K562 (cell line): Measurements from ENCODE around the gene ADGRE3.

Source experiments
- ARID2 ChIP-seq: fragments of 450-650 bp; IDR thresholded peaks from 2 replicates; pipeline ENCODE4 v1.6.1; 2017; ENCODE audit warnings: antibody characterized with exemption, mild to moderate bottlenecking
- BDP1 ChIP-seq: IDR thresholded peaks from 3 replicates; pipeline ENCODE4 v1.6.1; 2011; ENCODE audit not compliant: insufficient read length, insufficient read depth
- CBX1 ChIP-seq: sonication (generic); IDR thresholded peaks from 2 replicates; pipeline ENCODE4 v1.6.1; 2016; ENCODE audit warnings: antibody characterized with exemption, low read depth, mild to moderate bottlenecking
- COPS2 ChIP-seq: fragments of 450-650 bp; conservative IDR thresholded peaks from 2 replicates; pipeline ENCODE4 v1.6.1; 2016; ENCODE audit warnings: mild to moderate bottlenecking, moderate library complexity
- CTCF ChIP-seq, 3 experiments: IDR thresholded peaks in 2 of 3; conservative IDR thresholded peaks in 1 of 3; 2 replicates each; pipeline ENCODE4 v1.5.1; 2011 to 2012; ENCODE audit warnings: low read length in 3 of 3, mild to moderate bottlenecking in 3 of 3, control low read depth in 2 of 3, improper control_type of control experiment in 1 of 3, inconsistent platforms in 1 of 3, low read depth in 1 of 3, mixed read lengths in 1 of 3, moderate library complexity in 1 of 3; ENCODE audit not compliant: insufficient read depth in 2 of 3
- HDAC1 ChIP-seq, 2 experiments: fragments of 450-650 bp; IDR thresholded peaks; 2 replicates each; pipeline ENCODE4 v1.6.1; 2016 to 2017; ENCODE audit warnings: inconsistent platforms in 1 of 2, mild to moderate bottlenecking in 1 of 2, moderate library complexity in 1 of 2
- HDAC6 ChIP-seq: IDR thresholded peaks from 2 replicates; pipeline ENCODE4 v1.6.1; 2012; ENCODE audit warnings: low read depth, mild to moderate bottlenecking, control low read depth, inconsistent platforms, low read length, moderate library complexity
- KLF16 ChIP-seq: IDR thresholded peaks from 2 replicates; pipeline ENCODE4 v1.6.1; 2016; ENCODE audit warnings: antibody characterized with exemption
- MEF2D ChIP-seq: conservative IDR thresholded peaks from 2 replicates; pipeline ENCODE4 v1.6.1; 2016; ENCODE audit warnings: low read depth, missing genetic modification characterization, missing compliant biosample characterization
- NCOA2 ChIP-seq, 2 experiments: fragments of 450-650 bp; IDR thresholded peaks; 2 replicates each; pipeline ENCODE4 v1.6.1; 2018; ENCODE audit warnings: mild to moderate bottlenecking in 2 of 2, moderate library complexity in 1 of 2; ENCODE audit not compliant: partially characterized antibody in 2 of 2
- POLR2AphosphoS5 ChIP-seq: IDR thresholded peaks from 2 replicates; pipeline ENCODE4 v1.6.1; 2011; ENCODE audit warnings: mild to moderate bottlenecking, low read depth, low read length, moderate library complexity; ENCODE audit not compliant: control insufficient read depth, insufficient read depth
- RCOR1 ChIP-seq, 2 experiments: IDR thresholded peaks; 2 replicates each; pipeline ENCODE4 v1.6.1; 2012; ENCODE audit warnings: low read depth in 2 of 2, low read length in 2 of 2, borderline replicate concordance in 1 of 2, improper control_type of control experiment in 1 of 2
- TCF7L2 ChIP-seq: fragments of 150-350 bp; IDR thresholded peaks from 2 replicates; pipeline ENCODE4 v1.6.1; 2016; ENCODE audit warnings: low read depth, mild to moderate bottlenecking, low read length, moderate library complexity
- ZNF384 ChIP-seq: IDR thresholded peaks from 2 replicates; pipeline ENCODE4 v1.6.1; 2012; ENCODE audit warnings: low read depth, low read length, improper control_type of control experiment

GRCh38 chr19:14672188-14672872 is 2.3 kb downstream of the ADGRE3 start:
- TF ChIP-seq CTCF (IDR thresholded peaks at IDR 0.05 in 2 of 3, conservative IDR thresholded peaks at IDR 0.05 in 1 of 3; ENCODE audit: insufficient read depth in 2 of 3, low read depth in 1 of 3, low read length in 3 of 3): no peak
- TF ChIP-seq ZNF384: no peak
- TF ChIP-seq ARID2: no peak
- TF ChIP-seq MEF2D (tag): no peak
- no peak for TF ChIP-seq POLR2AphosphoS5
- TF ChIP-seq HDAC1 (IDR thresholded peaks at IDR 0.05): no peak
- no peak for TF ChIP-seq CBX1
- TF ChIP-seq KLF16: no peak
- no peak for TF ChIP-seq BDP1
- TF ChIP-seq NCOA2 (IDR thresholded peaks at IDR 0.05; ENCODE audit: partially characterized antibody in 2 of 2): no peak
- TF ChIP-seq HDAC6: no peak
- TF ChIP-seq COPS2: no peak
- TF ChIP-seq TCF7L2: no peak
- no peak for TF ChIP-seq RCOR1 (IDR thresholded peaks at IDR 0.05; ENCODE audit: borderline replicate concordance in 1 of 2, low read depth in 2 of 2, low read length in 2 of 2)
